Mammary epithelial cell (primary cell): Measurements from ENCODE around the gene CEP41.

Source experiments
- EZH2 ChIP-seq: IDR thresholded peaks from 2 replicates; pipeline ENCODE4 v1.6.1; 2012; ENCODE audit warnings: low read length, inconsistent platforms, borderline replicate concordance
- TF ChIP-seq, protein P1 (sequence below), 2 donors: IDR thresholded peaks in 1 of 2; conservative IDR thresholded peaks in 1 of 2; 2 replicates each; pipeline ENCODE4 v1.5.1; 2011 to 2012; ENCODE audit warnings: inconsistent platforms in 2 of 2, low read length in 2 of 2, mild to moderate bottlenecking in 2 of 2, control low read depth in 1 of 2, low read depth in 1 of 2; ENCODE audit not compliant: insufficient read depth in 1 of 2; ENCODE audit errors: extremely low read depth in 1 of 2

DNA sequence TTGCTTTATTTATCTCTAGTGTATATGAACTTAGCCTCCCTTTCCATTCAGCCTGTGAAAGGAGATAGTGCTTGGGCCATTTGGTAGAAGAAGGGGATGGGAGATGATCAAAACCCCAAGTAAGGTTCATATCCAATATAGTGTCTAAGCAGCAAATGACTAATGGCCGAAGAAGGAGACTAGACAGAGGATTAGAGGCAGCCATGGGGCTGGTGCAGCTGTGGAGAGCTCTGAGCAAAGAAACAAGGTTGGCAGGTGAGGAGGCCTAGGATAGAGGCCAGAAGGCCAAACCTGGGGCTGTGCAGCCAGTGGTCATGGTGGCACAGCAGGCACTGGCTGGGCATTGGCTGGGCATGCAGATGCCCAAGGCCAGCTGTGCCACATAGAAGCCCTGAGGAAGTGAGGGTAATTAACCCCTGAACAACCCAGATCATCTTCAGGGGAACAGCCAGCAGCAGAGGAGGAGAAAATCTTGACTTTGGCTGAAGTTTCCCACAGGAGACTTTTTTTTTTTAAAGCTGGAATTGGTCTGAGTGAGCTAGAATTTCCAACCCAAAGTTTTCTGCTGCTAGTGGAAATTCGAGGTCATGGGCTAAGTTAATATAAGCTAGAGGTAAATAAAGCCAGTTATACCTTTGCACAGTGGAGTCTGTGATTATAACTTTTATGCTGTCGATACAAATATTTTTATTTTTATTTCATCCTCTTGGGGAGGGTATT lies 70.8 kb downstream of the CEP41 start:
- TF ChIP-seq, protein P1, sequence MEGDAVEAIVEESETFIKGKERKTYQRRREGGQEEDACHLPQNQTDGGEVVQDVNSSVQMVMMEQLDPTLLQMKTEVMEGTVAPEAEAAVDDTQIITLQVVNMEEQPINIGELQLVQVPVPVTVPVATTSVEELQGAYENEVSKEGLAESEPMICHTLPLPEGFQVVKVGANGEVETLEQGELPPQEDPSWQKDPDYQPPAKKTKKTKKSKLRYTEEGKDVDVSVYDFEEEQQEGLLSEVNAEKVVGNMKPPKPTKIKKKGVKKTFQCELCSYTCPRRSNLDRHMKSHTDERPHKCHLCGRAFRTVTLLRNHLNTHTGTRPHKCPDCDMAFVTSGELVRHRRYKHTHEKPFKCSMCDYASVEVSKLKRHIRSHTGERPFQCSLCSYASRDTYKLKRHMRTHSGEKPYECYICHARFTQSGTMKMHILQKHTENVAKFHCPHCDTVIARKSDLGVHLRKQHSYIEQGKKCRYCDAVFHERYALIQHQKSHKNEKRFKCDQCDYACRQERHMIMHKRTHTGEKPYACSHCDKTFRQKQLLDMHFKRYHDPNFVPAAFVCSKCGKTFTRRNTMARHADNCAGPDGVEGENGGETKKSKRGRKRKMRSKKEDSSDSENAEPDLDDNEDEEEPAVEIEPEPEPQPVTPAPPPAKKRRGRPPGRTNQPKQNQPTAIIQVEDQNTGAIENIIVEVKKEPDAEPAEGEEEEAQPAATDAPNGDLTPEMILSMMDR (conservative IDR thresholded peaks at IDR 0.05 in 1 of 2, IDR thresholded peaks at IDR 0.05 in 1 of 2; ENCODE audit: extremely low read depth in 1 of 2, insufficient read depth in 1 of 2, low read depth in 1 of 2, low read length in 2 of 2): no peak
- TF ChIP-seq EZH2: no peak
